HCEC 1CT (cell line): Measurements from ENCODE around the gene TFCP2.
"Not testable (repeated sequence)": the region's sequence is repeated elsewhere in the genome, so short reads cannot be mapped to it uniquely, and the experiment has no call there.

ENCODE experiments used
- DNase-seq: peaks from one replicate; pipeline ENCODE4 v3.0.0-alpha.2; 2017

Gene TFCP2

DNA sequence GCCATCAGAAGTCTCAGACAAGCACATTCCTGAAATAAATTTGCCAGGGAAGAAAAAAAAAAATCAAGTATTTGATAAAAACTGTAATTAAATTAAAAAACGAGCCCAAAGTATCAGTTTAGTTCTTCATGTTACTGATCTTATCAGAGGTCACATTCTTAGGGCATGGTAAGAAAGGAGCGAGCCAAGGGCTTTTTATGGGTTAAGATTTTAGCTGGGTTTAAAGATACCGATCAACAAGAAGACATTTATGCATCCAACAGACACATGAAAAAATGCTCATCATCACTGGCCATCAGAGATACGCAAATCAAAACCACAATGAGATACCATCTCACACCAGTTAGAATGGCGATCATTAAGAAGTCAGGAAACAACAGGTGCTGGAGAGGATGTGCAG is 94.6 kb downstream of the TFCP2 start:
- not testable (repeated sequence) for DNase-seq

DNA sequence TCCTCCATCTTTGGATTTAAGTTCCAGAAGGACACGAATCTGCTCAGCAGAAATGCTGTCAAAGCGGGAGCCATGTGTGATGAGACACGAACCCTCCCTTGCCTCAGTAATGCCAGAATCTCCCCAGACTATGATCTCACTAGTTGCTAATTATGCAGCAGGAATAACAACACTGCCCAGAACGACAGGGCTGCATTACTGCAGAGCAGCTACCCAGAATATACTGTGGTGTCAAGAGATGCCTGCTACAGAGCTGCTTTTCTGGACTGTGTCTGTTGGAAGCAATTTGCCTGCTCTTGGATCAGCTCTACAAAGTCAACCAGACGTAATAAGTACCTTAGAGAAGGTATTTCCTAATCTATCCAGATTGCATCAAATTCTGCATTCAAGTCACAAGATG is 95.0 kb downstream of the TFCP2 start:
- no peak for DNase-seq

DNA sequence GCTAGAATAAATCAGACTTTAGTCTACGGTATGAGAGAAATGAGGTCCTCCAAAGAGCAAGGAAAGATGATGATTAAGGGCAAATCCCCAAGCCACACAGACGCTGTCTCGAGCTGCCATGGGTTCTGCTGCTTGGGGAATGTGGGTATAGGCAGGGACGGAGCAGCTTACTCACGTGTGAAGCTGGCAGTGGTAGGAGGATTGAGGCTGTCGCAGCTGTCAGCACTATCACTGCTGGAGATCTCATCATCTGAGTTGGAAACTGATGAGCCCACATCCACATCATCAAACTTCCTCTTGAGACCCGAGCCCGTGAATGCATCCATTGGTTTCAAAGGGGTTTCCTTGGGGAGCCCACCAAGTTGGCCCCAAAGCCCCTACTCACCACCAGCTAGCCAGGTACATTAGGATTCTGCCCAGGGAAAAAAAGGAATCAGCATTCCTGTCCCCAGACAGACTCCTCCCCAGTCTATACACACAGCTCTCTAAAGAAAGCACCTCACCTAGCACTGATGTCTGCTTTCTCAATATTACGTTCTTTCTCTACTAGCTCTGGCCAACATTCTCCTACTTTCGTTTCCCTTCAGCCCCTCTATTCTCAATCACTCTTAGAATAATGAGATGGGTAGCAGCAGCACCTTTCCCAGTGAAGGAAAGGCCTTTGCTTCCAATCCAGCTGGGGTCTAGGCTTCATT is 96.6 kb downstream of the TFCP2 start:
- no peak for DNase-seq

DNA sequence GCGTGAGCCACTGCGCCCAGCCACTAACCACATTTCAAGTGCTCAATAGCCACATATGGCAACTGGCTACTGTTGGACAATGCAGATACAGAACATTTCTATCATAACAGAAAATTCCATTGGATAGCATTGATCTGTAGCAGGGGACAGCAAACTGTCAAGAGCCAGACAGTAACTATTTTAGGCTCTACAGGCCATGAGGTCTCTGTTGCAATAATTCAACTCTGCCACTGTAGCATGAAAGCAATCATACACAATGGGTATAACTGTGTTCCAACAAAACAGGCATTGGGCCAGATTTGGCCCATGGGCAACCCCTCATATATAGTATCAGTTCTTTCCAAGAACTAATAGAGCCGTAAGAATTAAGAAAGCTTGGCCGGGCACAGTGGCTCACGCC is 97.5 kb downstream of the TFCP2 start:
- no peak for DNase-seq

DNA sequence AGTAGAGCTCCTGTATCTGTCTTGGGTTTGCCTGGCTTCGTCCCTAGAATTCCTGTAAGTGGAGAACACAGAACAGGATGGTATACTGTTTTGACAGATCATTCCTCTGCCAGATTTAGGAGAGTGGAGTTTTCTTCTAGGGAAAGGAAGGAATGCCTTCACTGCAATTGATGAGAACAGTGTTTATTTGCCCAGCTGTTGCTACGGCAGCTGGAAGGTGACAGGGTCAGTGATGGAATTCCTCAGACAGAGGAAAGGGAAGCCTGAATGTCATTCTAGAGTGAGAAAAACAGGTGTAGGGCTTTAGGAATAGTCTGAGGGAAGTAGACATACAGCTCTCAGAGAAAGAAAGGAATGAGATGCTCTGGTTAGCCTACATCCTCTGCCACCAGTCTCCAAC is 101.3 kb downstream of the TFCP2 start:
- no peak for DNase-seq

DNA sequence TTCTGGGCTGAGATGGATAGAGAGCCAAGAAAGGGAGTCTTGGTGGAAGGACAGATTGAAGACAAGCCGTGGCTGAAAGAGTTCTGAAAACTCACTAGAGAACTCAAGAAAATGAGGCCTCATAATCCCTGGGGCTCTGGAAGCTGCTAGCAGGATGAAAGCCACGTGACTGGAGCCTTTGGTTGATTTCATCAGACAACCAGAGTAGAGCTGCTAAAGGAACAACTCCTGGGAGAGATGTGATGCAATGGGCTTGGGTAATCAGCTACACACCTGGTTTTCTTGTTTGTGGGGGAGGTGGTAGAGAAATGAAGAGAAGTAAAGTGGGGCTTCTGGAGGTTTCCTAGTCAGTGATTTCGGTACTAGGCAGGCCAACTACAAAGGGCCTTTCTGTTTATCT is 102.9 kb downstream of the TFCP2 start:
- DNase-seq: no peak

DNA sequence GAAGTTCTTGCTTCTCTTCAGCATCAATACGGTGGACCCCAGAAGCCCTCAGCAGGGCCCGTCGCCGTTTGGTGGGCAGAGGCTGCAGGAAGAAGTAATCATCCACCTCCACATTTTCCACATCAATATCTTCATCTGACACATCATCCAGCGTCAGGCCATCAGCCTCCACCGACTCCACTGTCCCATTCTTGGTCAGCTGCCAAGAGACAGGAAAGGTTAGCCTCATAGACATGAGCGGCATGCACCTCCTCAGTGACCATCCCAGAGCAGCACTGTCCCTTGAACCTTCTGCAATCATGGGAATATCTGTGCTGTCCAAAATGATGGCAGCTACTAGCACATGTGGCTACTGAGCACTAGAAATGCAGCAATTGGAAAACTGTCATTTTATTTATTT is 105.2 kb downstream of the TFCP2 start:
- DNase-seq: no peak

DNA sequence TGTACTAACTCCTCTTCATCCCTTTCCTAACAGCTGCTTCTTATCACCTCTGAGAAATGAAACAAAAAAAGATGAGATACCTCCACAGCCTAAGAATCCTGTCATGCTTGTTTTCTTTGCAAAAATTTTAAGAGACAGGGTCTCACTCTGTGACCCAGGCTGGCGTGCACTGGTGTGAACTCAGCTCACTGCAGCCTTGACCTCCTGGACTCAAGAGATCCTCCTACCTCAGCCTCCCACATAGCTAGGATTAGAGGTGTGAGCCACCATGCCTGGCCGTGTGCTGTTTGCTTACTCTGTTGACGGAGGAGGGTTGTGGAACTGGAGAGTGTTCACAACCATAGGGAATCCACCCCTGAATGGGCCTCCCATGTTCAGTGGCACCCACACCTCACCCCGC is 105.7 kb downstream of the TFCP2 start:
- DNase-seq: no peak

DNA sequence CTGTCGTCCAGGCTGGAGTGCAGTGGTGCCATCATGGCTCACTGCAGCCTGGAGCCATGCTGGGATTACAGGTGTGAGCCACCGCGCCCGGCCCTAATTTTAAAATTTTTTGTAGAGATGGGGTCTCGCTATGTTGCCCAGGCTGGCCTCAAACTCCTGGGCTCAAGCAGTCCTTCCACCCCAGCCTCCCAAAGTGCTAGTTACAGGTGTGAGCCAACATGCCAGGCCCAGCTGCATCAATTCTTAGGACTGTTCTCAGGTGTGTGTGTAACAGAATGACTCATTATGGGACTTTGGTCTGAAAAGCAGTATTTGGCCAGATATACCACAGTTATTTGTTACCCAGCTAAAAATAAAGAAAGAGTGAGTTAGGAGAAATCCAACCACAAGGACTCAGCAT is 107.4 kb downstream of the TFCP2 start:
- DNase-seq: no peak

DNA sequence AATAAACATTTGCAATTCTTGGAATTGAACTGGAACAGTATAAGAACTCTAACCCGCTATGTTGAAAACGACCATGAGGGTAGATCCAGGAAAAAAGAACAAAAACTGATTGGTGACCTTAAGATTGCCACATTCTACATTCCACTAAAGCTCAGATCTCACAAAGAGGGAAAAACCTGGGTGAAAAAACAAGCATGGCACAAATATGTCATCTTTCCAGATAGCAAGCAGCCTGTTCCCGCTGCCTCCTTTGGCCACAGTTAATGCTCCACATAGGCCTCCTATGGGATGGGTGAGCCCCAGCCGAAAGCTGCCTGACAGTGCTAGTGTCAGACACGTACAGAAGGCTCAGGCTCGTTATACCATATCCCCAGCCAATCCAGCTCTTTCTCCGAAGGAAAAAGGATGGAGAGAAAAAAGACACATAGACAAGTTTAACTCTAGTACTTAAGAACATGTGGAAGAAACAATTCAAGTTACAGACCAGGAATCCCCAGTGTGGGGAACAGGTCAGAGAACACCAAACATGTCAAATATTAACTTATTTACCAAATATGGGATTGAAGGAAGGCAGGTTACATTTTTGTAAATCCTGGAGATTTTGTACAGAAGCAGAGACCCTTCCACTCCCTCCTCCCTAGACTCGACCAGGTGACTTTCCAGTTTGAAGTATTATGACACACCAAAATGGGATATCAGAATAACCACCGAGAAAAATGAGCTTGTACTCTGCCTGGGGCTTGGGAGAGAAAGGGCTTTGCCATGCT is 110.1 kb downstream of the TFCP2 start:
- no peak for DNase-seq

DNA sequence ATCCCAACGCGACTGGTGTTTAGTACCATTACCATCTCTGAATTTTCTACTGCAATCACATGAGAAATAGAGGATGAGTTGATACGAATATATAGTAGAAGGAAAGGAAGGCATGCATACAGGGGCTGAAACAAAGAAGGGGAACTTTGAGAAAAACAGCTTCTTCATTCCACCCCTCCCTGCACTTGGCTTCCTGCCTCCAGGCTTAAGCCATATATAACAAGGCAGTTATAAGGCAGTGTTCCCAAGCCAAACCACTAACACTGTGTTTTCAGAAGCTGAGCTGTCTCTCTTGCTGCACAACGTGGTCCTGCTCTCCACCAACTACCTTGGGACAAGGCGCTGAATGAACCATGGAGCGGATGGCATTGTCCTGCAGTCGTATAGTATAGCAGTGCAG is 113.8 kb downstream of the TFCP2 start:
- DNase-seq: no peak

DNA sequence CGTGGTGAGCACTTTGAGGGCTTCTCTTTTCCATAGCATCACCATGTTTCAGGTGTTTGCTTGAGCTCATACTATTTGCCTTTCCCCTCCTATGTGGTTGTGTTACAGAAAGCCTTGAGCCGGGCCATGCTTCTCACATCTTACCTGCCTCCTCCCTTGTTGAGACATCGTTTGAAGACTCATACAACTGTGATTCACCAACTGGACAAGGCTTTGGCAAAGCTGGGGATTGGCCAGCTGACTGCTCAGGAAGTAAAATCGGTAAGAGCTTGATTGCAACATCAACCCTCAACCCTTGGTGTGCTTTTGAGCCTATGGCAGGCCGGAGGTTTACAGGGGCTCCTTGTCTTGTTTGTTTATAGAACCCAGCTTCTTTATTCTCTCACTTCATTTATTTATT is 116.7 kb downstream of the TFCP2 start:
- DNase-seq: peak; percentile 82

DNA sequence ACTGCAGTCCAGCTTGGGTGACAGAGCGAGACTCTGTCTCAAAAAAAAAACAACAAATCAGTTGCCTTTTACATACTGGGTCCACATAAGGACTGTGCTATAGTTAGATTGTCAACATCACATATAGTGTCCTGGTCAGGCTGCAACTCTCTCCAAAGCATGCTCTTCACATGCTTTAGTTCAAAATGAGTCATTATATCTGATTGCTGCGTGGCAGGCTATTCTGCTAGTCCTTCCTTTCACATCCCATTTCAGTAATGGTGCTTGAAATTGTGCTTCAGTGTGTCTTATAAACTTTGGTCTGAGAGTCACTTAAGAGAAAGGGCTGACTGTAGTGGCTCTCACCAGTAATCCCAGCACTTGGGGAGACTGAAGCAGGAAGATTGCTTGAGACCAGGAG is 117.9 kb downstream of the TFCP2 start:
- DNase-seq: no peak

DNA sequence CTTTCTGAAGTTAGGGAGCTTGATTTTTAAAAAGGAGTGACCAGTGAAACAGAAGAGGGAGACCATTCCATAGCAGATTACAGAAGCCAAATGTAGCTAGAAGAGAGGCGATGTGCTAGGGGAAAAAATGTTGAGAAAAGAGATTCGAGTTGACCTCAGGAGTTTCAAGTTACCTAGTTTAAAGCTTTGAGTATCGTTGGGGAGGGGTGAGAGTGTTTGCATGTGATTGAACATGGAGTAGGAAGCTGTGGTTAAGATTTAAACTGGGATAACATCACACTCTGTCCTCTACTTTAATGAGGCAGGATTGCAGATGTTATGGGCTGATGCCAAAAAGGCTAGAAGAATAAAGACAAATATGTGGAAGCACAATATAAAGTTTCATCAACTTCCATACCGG is 121.1 kb downstream of the TFCP2 start:
- no peak for DNase-seq

DNA sequence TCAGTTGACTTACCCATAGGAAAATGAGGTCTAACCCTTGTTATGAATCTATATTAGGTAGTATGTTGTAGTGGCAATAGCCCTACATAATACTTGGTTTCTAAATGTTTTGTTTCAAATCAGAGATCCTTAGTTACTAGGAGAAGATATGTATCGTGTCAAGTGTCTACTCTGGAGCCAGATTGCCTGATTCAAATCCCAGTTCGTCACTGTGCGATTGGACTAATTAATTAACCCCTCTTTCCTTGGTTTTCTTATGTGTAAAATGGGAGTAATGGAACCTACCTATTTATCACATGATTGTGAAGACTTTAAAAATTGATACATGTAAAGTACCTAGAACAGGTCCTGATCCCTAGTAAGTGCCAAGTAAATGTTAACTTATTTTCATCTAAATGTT is 123.4 kb downstream of the TFCP2 start:
- DNase-seq: no peak

DNA sequence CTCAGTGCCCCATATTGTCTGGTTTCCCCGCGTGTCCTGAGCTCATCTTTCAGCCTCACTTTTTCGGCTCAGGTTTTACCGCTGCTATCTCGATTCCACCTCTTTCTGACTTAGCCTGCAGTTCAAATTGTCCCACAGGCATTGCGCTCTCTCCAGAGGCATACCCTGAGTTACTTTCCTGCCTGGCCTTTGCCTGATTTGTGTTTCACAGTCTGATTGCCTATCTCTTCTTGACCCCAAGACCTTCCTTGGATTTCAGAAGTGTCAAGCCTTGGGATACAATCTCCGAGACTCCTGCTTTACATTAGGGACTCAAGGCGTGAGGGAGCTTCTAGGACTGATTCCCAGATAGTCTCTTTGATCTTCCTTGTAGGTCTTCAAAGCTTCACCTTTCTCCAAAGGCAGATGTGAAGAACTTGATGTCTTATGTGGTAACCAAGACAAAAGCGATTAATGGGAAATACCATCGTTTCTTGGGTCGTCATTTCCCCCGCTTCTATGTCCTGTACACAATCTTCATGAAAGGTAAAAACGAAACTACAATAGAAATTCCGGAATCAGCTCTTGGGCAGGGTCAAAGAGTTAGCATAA is 124.2 kb downstream of the TFCP2 start:
- DNase-seq: no peak

DNA sequence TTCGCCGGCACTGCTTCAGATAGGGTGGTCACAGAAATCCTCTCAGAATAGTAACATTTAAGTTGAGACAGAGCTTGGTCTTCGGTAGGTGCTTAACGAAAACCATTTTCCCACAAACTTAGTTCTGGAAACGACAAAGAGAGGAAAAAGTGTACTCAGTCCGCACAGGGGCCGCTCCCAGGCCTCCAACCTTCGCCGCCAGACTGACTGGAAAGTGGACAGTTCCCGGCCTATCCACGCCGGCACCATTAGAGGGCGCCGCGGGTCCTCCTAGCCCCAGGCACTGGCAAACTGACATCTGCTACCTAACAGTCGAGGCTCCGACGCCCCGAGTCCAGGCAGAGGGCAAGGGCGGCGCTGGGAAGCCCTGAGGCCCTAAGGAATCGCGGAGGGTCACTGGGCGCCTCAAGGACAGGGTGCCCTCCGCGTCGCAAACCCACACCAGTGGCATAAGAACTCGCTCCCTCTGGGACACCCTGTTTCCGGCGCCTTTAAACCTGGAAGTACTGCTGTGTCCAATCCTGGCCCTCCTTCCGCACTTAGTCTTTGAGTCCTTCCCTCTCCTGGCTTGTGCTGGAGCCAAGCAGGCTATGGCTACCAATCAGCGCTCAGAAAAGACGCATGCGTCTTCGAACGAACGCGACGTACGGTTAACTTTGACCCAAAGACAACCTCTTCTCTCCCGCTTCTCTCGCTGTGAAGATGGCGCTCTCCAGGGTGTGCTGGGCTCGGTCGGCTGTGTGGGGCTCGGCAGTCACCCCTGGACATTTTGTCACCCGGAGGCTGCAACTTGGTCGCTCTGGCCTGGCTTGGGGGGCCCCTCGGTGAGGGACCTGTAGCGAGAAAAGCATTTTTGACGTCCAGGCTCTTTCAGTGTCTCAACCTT is 125.0 kb downstream of the TFCP2 start, which contains the start of gene LETMD1:
Gene LETMD1, plus strand, starts transcription at position 673 of the 886 bp plus-strand sequence. Its CDS starts 30 bp downstream, at position 703.
- peak; percentile 99 for DNase-seq
